HCT116 (cell line): ENCODE results near the gene UQCRC1. TPM values are rescaled to one million over a fixed set of nuclear protein-coding genes. Genes with fewer than 3 reads are reported as not detected.

ENCODE experiments used
- ATAC-seq: fragments of 200-7000 bp; cut with Tn5 transposase; 2 replicates; pipeline ENCODE4 v1.9.1; 2020; ENCODE audit warnings: mild to moderate bottlenecking, moderate library complexity
- BruUV-seq: library from RNA; stranded (reverse); fragments of 400-500 nt; replicated peaks from 2 replicates; lab custom pipeline; 2021; lab: Mats Ljungman, UMichigan
- CTCF ChIA-PET: fragments of 300-600 bp; sonication (Branson Sonifier 250); formaldehyde crosslinking; loops from one replicate; lab custom pipeline; 2021; ENCODE audit warnings: antibody characterized with exemption; lab: Charles Lee
- POLR2A ChIA-PET: fragments of 300-600, 350-600 bp; sonication (Branson Sonifier 250); formaldehyde crosslinking; loops from one replicate; lab custom pipeline; 2021; ENCODE audit warnings: antibody characterized with exemption; lab: Charles Lee
- RAD21 ChIA-PET, 2 experiments: fragments of 300-600 bp; sonication (Branson Sonifier 250); formaldehyde crosslinking; loops; one replicate each; lab custom pipeline; 2023; ENCODE audit warnings: low total read pairs in 2 of 2; ENCODE audit not compliant: uncharacterized antibody in 2 of 2, unreplicated experiment in 2 of 2, low non-redundant PET in 1 of 2; lab: Charles Lee
- DNase-seq: peaks from one replicate; pipeline ENCODE4 v3.0.0-alpha.2; 2010; ENCODE audit warnings: low read depth, low spot score
- H2AFZ ChIP-seq: fragments of 200-600 bp; shearing (Covaris generic), sonication (generic); 2 replicates; pipeline ENCODE4 v1.6.1; 2017; ENCODE audit warnings: low read depth, mixed run types, mixed read lengths, antibody characterized with exemption, low read length; ENCODE audit not compliant: poor library complexity, severe bottlenecking
- H3K27ac ChIP-seq: 2 replicates; pipeline ENCODE4 v1.5.1; 2012; ENCODE audit warnings: low read depth, low read length
- H3K27me3 ChIP-seq: fragments of 200-600 bp; sonication (generic); 2 replicates; pipeline ENCODE4 v1.6.1; 2016; ENCODE audit warnings: mixed run types, low read length, mixed read lengths; ENCODE audit not compliant: insufficient read depth
- H3K36me3 ChIP-seq, 2 experiments: fragments of 200-500 bp in 1 of 2; fragments of 200-600 bp in 1 of 2; sonication (Bioruptor generic) in 1 of 2; sonication (generic) in 1 of 2; 2 replicates each; pipeline versions ENCODE4 v1.5.1 to v1.6.1; 2014 to 2016; ENCODE audit warnings: low read length in 2 of 2, inconsistent platforms in 1 of 2, mixed read lengths in 1 of 2, mixed run types in 1 of 2; ENCODE audit not compliant: insufficient read depth in 2 of 2, control insufficient read depth in 1 of 2
- H3K4me1 ChIP-seq, 2 experiments: fragments of 200-600 bp in 1 of 2; sonication (generic) in 1 of 2; 2 replicates each; pipeline versions ENCODE4 v1.5.1 to v1.6.1; 2012 to 2017; ENCODE audit warnings: low read length in 2 of 2, inconsistent platforms in 1 of 2, mild to moderate bottlenecking in 1 of 2, mixed read lengths in 1 of 2, mixed run types in 1 of 2, moderate library complexity in 1 of 2; ENCODE audit not compliant: insufficient read depth in 2 of 2, control insufficient read depth in 1 of 2
- H3K4me2 ChIP-seq: fragments of 200-600 bp; sonication (generic); 2 replicates; pipeline ENCODE4 v1.6.1; 2017; ENCODE audit warnings: mixed run types, low read length, mixed read lengths
- H3K4me3 ChIP-seq, 2 experiments: fragments of 200-600 bp in 1 of 2; sonication (generic) in 1 of 2; replicated peaks in 1 of 2; 2 replicates each; pipeline ENCODE4 v1.5.1; 2011 to 2016; ENCODE audit warnings: low read length in 2 of 2, control low read depth in 1 of 2, low read depth in 1 of 2, mild to moderate bottlenecking in 1 of 2, mixed read lengths in 1 of 2, mixed run types in 1 of 2
- H3K79me2 ChIP-seq: fragments of 200-600 bp; sonication (generic); 2 replicates; pipeline ENCODE4 v1.6.1; 2017; ENCODE audit warnings: mild to moderate bottlenecking, mixed run types, low read length, moderate library complexity, mixed read lengths; ENCODE audit not compliant: insufficient read depth
- H3K9ac ChIP-seq: fragments of 200-600 bp; sonication (generic); 2 replicates; pipeline ENCODE4 v1.6.1; 2016; ENCODE audit warnings: low read length, mixed read lengths
- H3K9me2 ChIP-seq: fragments of 200-600 bp; sonication (generic), shearing (Covaris generic); 2 replicates; pipeline ENCODE4 v1.6.1; 2017; ENCODE audit warnings: mixed run types, mild to moderate bottlenecking, moderate library complexity; ENCODE audit not compliant: insufficient read depth
- H3K9me3 ChIP-seq, 2 experiments: fragments of 200-500 bp in 1 of 2; fragments of 200-600 bp in 1 of 2; sonication (Bioruptor generic) in 1 of 2; sonication (generic) in 1 of 2; 2 replicates each; pipeline ENCODE4 v1.6.1; 2014 to 2017; ENCODE audit warnings: low read length in 2 of 2, mixed read lengths in 2 of 2, inconsistent platforms in 1 of 2, low read depth in 1 of 2, mild to moderate bottlenecking in 1 of 2, mixed run types in 1 of 2, moderate library complexity in 1 of 2; ENCODE audit not compliant: control insufficient read depth in 1 of 2, insufficient read depth in 1 of 2
- H4K20me1 ChIP-seq: fragments of 200-600 bp; sonication (generic), shearing (Covaris generic); 2 replicates; pipeline ENCODE4 v1.6.1; 2017; ENCODE audit warnings: mixed run types, mild to moderate bottlenecking, moderate library complexity; ENCODE audit not compliant: insufficient read depth
- CTCF ChIP-seq, 3 experiments: fragments of 200-600 bp in 1 of 3; sonication (generic) in 1 of 3; IDR thresholded peaks in 2 of 3; conservative IDR thresholded peaks in 1 of 3; 2 replicates each; pipeline ENCODE4 v1.5.1; 2012 to 2017; ENCODE audit warnings: low read depth in 2 of 3, low read length in 2 of 3, antibody characterized with exemption in 1 of 3, borderline replicate concordance in 1 of 3, control low read depth in 1 of 3, mild to moderate bottlenecking in 1 of 3, mixed read lengths in 1 of 3, mixed run types in 1 of 3, moderate library complexity in 1 of 3; ENCODE audit not compliant: insufficient read depth in 1 of 3
- EGR1 ChIP-seq: IDR thresholded peaks from 2 replicates; pipeline ENCODE4 v1.6.1; 2012; ENCODE audit warnings: low read depth
- ELF1 ChIP-seq: IDR thresholded peaks from 2 replicates; pipeline ENCODE4 v1.6.1; 2012; ENCODE audit warnings: low read depth, borderline replicate concordance
- EZH2phosphoT487 ChIP-seq: fragments of 200-600 bp; IDR thresholded peaks from 2 replicates; pipeline ENCODE4 v1.6.1; 2018; ENCODE audit warnings: antibody characterized with exemption, borderline replicate concordance
- JUND ChIP-seq: IDR thresholded peaks from 2 replicates; pipeline ENCODE4 v1.6.1; 2012
- POLR2A ChIP-seq: IDR thresholded peaks from 2 replicates; pipeline ENCODE4 v1.7.0; 2011; ENCODE audit warnings: borderline replicate concordance; ENCODE audit not compliant: insufficient read depth, insufficient read length; ENCODE audit errors: extremely low read depth
- POLR2AphosphoS5 ChIP-seq: IDR thresholded peaks from 2 replicates; pipeline ENCODE4 v1.6.1; 2011; ENCODE audit warnings: mild to moderate bottlenecking, low read depth, low read length, moderate library complexity
- RAD21 ChIP-seq: IDR thresholded peaks from 2 replicates; pipeline ENCODE4 v1.6.1; 2012; ENCODE audit warnings: low read depth, mild to moderate bottlenecking
- SIN3A ChIP-seq: IDR thresholded peaks from 2 replicates; pipeline ENCODE4 v1.6.1; 2012; ENCODE audit warnings: low read depth
- SRF ChIP-seq: IDR thresholded peaks from 2 replicates; pipeline ENCODE4 v1.6.1; 2012; ENCODE audit warnings: low read depth
- TCF7L2 ChIP-seq: IDR thresholded peaks from 2 replicates; pipeline ENCODE4 v1.7.0; 2011; ENCODE audit warnings: borderline replicate concordance, inconsistent platforms; ENCODE audit not compliant: insufficient read depth, insufficient read length; ENCODE audit errors: extremely low read depth
- ZFX ChIP-seq: fragments of 450-650 bp; IDR thresholded peaks from 2 replicates; pipeline ENCODE4 v1.6.1; 2017
- ZNF274 ChIP-seq: fragments of 200-500 bp; sonication (Bioruptor generic); IDR thresholded peaks from 2 replicates; pipeline ENCODE4 v1.6.1; 2014; ENCODE audit warnings: mild to moderate bottlenecking, low read depth, low read length, inconsistent platforms
- intact Hi-C: fragments of 100-400 bp; cut with micrococcal nuclease; formaldehyde crosslinking; loops from 2 replicates; pipeline ENCODE4 v1.10.0; 2022
- total RNA-seq: library from RNA; stranded (reverse); gene quantifications from one replicate; pipeline ENCODE4 v1.2.1, GENCODE V29; 2021; ENCODE audit not compliant: unreplicated experiment
- TF ChIP-seq, protein P1 (sequence below): IDR thresholded peaks from 2 replicates; pipeline ENCODE4 v1.6.1; 2012
- TF ChIP-seq, protein P2 (sequence below): IDR thresholded peaks from 2 replicates; pipeline ENCODE4 v1.6.1; 2012; ENCODE audit warnings: low read depth

The UQCRC1 gene
- total RNA-seq, 1 experiment from 2014 or later = 318 TPM

GRCh38 chr3:48633743-48634142, 24.3 kb upstream of the UQCRC1 start:
- Histone ChIP-seq H3K4me2 (peak overlapping the region; percentile 94), H3K9ac (peak overlapping the region; percentile 80; the same call in 1 of the 2 replicates), H3K9me3 (no peaks in the 10 kb centered on the region), H3K9me2 (no peaks in the 10 kb centered on the region), H3K79me2 (peaks cover 12% of the 10 kb centered on the region; the same call in 1 of the 2 replicates), H3K27me3 (no peaks in the 10 kb centered on the region), H2AFZ (no peak overlapping the region), H4K20me1 (no peaks in the 10 kb centered on the region), H3K36me3 (peaks cover 12 to 30% of the 10 kb centered on the region in 2 experiments; a peak in 2 of 4 replicates), H3K4me3 (peak overlapping the region; percentile 87 to 94; a peak in 3 of 4 replicates), H3K27ac (peak overlapping the region; percentile 73; the same call in 1 of the 2 replicates), H3K4me1 (peaks cover 11 to 22% of the 10 kb centered on the region in 2 experiments)
- BruUV-seq = no TSS peak
- RAD21 ChIA-PET = no interaction called here
- DNase-seq = no peak
- intact Hi-C loops = loop anchor here (2.0 kb wide), 2 partner anchors 77 to 169 kb away; partner anchors contain the start of gene PFKFB4
- POLR2A ChIA-PET = no interaction called here
- no peak for ATAC-seq
- CTCF ChIA-PET = interaction anchor here (0.9 to 1.5 kb wide), 2 partner anchors 30 to 198 kb away, joined by 3 to 6 read pairs; no protein-coding TSS in a partner anchor
- no peak for TF ChIP-seq ZNF274
- TF ChIP-seq SIN3A = no peak
- TF ChIP-seq TCF7L2 = no peak
- no peak for TF ChIP-seq POLR2A
- no peak for TF ChIP-seq EZH2phosphoT487
- TF ChIP-seq RAD21 = no peak
- no peak for TF ChIP-seq SRF

GRCh38 chr3:48633256-48633655, 23.8 kb upstream of the UQCRC1 start:
- intact Hi-C loops = no loop called here
- Histone ChIP-seq H3K9ac (no peak overlapping the region), H3K4me3 (no peak overlapping the region), H3K36me3 (peaks cover 16 to 31% of the 10 kb centered on the region in 2 experiments; a peak in 2 of 4 replicates), H3K9me3 (no peaks in the 10 kb centered on the region), H3K27me3 (no peaks in the 10 kb centered on the region), H4K20me1 (no peaks in the 10 kb centered on the region), H3K4me1 (peaks cover 11 to 22% of the 10 kb centered on the region in 2 experiments), H2AFZ (no peak overlapping the region), H3K9me2 (no peaks in the 10 kb centered on the region), H3K79me2 (peaks cover 12% of the 10 kb centered on the region; the same call in 1 of the 2 replicates), H3K4me2 (no peak overlapping the region), H3K27ac (no peak overlapping the region; the same call in 1 of the 2 replicates)
- CTCF ChIA-PET = interaction anchor here (0.9 kb wide), 1 partner anchor 30 kb away, joined by 3 read pairs; no protein-coding TSS in a partner anchor
- RAD21 ChIA-PET = no interaction called here
- DNase-seq (no peak), ATAC-seq (no peak)
- no TSS peak for BruUV-seq
- POLR2A ChIA-PET = no interaction called here
- no peak for TF ChIP-seq CTCF (IDR thresholded peaks at IDR 0.05 in 2 of 3, conservative IDR thresholded peaks at IDR 0.05 in 1 of 3; ENCODE audit: borderline replicate concordance in 1 of 3, insufficient read depth in 1 of 3, low read depth in 2 of 3, low read length in 2 of 3)
- TF ChIP-seq ZFX = no peak
- TF ChIP-seq EGR1 = no peak
- TF ChIP-seq ELF1 = no peak
- TF ChIP-seq, protein P1, sequence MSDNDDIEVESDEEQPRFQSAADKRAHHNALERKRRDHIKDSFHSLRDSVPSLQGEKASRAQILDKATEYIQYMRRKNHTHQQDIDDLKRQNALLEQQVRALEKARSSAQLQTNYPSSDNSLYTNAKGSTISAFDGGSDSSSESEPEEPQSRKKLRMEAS = no peak
- no peak for TF ChIP-seq RAD21
- TF ChIP-seq, protein P2, sequence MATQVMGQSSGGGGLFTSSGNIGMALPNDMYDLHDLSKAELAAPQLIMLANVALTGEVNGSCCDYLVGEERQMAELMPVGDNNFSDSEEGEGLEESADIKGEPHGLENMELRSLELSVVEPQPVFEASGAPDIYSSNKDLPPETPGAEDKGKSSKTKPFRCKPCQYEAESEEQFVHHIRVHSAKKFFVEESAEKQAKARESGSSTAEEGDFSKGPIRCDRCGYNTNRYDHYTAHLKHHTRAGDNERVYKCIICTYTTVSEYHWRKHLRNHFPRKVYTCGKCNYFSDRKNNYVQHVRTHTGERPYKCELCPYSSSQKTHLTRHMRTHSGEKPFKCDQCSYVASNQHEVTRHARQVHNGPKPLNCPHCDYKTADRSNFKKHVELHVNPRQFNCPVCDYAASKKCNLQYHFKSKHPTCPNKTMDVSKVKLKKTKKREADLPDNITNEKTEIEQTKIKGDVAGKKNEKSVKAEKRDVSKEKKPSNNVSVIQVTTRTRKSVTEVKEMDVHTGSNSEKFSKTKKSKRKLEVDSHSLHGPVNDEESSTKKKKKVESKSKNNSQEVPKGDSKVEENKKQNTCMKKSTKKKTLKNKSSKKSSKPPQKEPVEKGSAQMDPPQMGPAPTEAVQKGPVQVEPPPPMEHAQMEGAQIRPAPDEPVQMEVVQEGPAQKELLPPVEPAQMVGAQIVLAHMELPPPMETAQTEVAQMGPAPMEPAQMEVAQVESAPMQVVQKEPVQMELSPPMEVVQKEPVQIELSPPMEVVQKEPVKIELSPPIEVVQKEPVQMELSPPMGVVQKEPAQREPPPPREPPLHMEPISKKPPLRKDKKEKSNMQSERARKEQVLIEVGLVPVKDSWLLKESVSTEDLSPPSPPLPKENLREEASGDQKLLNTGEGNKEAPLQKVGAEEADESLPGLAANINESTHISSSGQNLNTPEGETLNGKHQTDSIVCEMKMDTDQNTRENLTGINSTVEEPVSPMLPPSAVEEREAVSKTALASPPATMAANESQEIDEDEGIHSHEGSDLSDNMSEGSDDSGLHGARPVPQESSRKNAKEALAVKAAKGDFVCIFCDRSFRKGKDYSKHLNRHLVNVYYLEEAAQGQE = no peak
- no peak for TF ChIP-seq POLR2AphosphoS5
- TF ChIP-seq JUND = no peak
- no peak for TF ChIP-seq SRF
